SK-N-SH (cell line): Measurements from ENCODE around the gene EVPL. TPM values are rescaled to one million over a fixed set of nuclear protein-coding genes. Genes with fewer than 3 reads are reported as not detected.
A peak's percentile ranks its signal among the peaks of the same experiment; 100 is the strongest.

Source experiments
- CTCF ChIA-PET: fragments of 300-600, 350-600 bp; formaldehyde crosslinking; extraction: SDS; loops from one replicate; lab custom pipeline; 2021; lab: Yijun Ruan, JAX
- POLR2A ChIA-PET: fragments of 350-600 bp; sonication (Branson Sonifier 250); formaldehyde crosslinking; extraction: SDS; loops from one replicate; lab custom pipeline; 2020; ENCODE audit warnings: antibody characterized with exemption, inconsistent platforms; lab: Yijun Ruan, JAX
- DNase-seq: peaks from one replicate; pipeline ENCODE4 v3.0.0; 2012
- H2AFZ ChIP-seq: fragments of 200-600 bp; sonication (generic); 2 replicates; pipeline ENCODE4 v1.8.1; 2016; ENCODE audit warnings: antibody characterized with exemption, mild to moderate bottlenecking, low read depth
- H3F3A ChIP-seq: fragments of 200-600 bp; sonication (generic); replicated peaks from 2 replicates; pipeline ENCODE3; 2016; ENCODE audit warnings: antibody characterized with exemption, mild to moderate bottlenecking; ENCODE audit not compliant: insufficient read depth
- H3K27ac ChIP-seq, 2 experiments: fragments of 200-500 bp in 1 of 2; fragments of 200-600 bp in 1 of 2; sonication (Bioruptor generic) in 1 of 2; sonication (generic), shearing (Covaris generic) in 1 of 2; 2 replicates each; pipeline versions ENCODE4 v1.5.1 to v1.6.1; 2014 to 2016; ENCODE audit warnings: low read depth in 2 of 2, inconsistent platforms in 1 of 2, low read length in 1 of 2, mild to moderate bottlenecking in 1 of 2, mixed read lengths in 1 of 2
- H3K27me3 ChIP-seq: fragments of 200-600 bp; sonication (generic), shearing (Covaris generic); 2 replicates; pipeline ENCODE4 v1.6.1; 2016; ENCODE audit warnings: mixed run types; ENCODE audit not compliant: insufficient read depth
- H3K36me3 ChIP-seq, 2 experiments: fragments of 200-500 bp in 1 of 2; fragments of 200-600 bp in 1 of 2; sonication (Bioruptor generic) in 1 of 2; sonication (generic) in 1 of 2; replicated peaks in 1 of 2; 2 replicates each; pipeline versions ENCODE3 to v1.5.1; 2014 to 2016; ENCODE audit warnings: low read length in 1 of 2, mild to moderate bottlenecking in 1 of 2; ENCODE audit not compliant: insufficient read depth in 2 of 2, control insufficient read depth in 1 of 2
- H3K4me1 ChIP-seq, 2 experiments: fragments of 200-500 bp in 1 of 2; fragments of 200-600 bp in 1 of 2; sonication (Bioruptor generic) in 1 of 2; sonication (generic), shearing (Covaris generic) in 1 of 2; 2 replicates each; pipeline versions ENCODE4 v1.5.1 to v1.6.1; 2014 to 2016; ENCODE audit warnings: low read depth in 1 of 2, low read length in 1 of 2, mixed run types in 1 of 2; ENCODE audit not compliant: insufficient read depth in 2 of 2, control insufficient read depth in 1 of 2
- H3K4me2 ChIP-seq: fragments of 200-600 bp; sonication (generic), shearing (Covaris generic); 2 replicates; pipeline ENCODE4 v1.6.1; 2017; ENCODE audit warnings: mixed run types
- H3K4me3 ChIP-seq, 2 experiments: fragments of 200-500 bp in 1 of 2; fragments of 200-600 bp in 1 of 2; sonication (Bioruptor generic) in 1 of 2; sonication (generic), shearing (Covaris generic) in 1 of 2; 2 replicates each; pipeline versions ENCODE4 v1.5.1 to v1.8.1; 2014 to 2016; ENCODE audit warnings: low read depth in 2 of 2, inconsistent platforms in 1 of 2, low read length in 1 of 2, mild to moderate bottlenecking in 1 of 2, mixed read lengths in 1 of 2, moderate library complexity in 1 of 2
- H3K79me2 ChIP-seq: fragments of 200-600 bp; sonication (generic); 2 replicates; pipeline ENCODE4 v1.8.1; 2017; ENCODE audit warnings: mild to moderate bottlenecking; ENCODE audit not compliant: insufficient read depth
- H3K9ac ChIP-seq: fragments of 200-600 bp; sonication (generic); 2 replicates; pipeline ENCODE4 v1.6.1; 2017; ENCODE audit warnings: mixed run types
- H3K9me2 ChIP-seq: fragments of 200-600 bp; sonication (generic); 2 replicates; pipeline ENCODE4 v1.6.1; 2017; ENCODE audit warnings: mixed run types
- H3K9me3 ChIP-seq: fragments of 200-600 bp; sonication (generic); 2 replicates; pipeline ENCODE4 v1.6.1; 2017; ENCODE audit warnings: mixed run types, mild to moderate bottlenecking, moderate library complexity
- H4K20me1 ChIP-seq: fragments of 200-600 bp; sonication (generic); 2 replicates; pipeline ENCODE4 v1.6.1; 2017; ENCODE audit warnings: mild to moderate bottlenecking, mixed run types; ENCODE audit not compliant: insufficient read depth
- CHD2 ChIP-seq: fragments of 150-350 bp; IDR thresholded peaks from 2 replicates; pipeline ENCODE4 v1.6.1; 2018; ENCODE audit warnings: low read length; ENCODE audit not compliant: partially characterized antibody
- ELF1 ChIP-seq: IDR thresholded peaks from 2 replicates; pipeline ENCODE4 v1.4.0; 2012
- FOSL2 ChIP-seq: IDR thresholded peaks from 2 replicates; pipeline ENCODE4 v1.4.0; 2012; ENCODE audit warnings: low read depth, mild to moderate bottlenecking, moderate library complexity, borderline replicate concordance
- JUND ChIP-seq: IDR thresholded peaks from 2 replicates; pipeline ENCODE4 v1.4.0; 2012
- SIN3A ChIP-seq: IDR thresholded peaks from 2 replicates; pipeline ENCODE4 v1.6.1; 2012; ENCODE audit warnings: low read depth, mild to moderate bottlenecking, low read length, moderate library complexity, borderline replicate concordance
- TCF12 ChIP-seq: IDR thresholded peaks from 2 replicates; pipeline ENCODE4 v1.4.0; 2012
- TEAD4 ChIP-seq: IDR thresholded peaks from 2 replicates; pipeline ENCODE4 v1.4.0; 2012; ENCODE audit warnings: mild to moderate bottlenecking, borderline replicate concordance; ENCODE audit not compliant: insufficient read depth
- WGBS: methylation state at CpG from one replicate; pipeline ENCODE4 v1.1.6; 2017; ENCODE audit warnings: low lambda C conversion rate; 5-methylcytosine and 5-hydroxymethylcytosine counted together
- polyA plus RNA-seq, 3 experiments: library from polyadenylated mRNA; depleted of rRNA; stranded (reverse); fragments of >200 nt; gene quantifications; 2 replicates each; pipeline ENCODE4 v1.2.3, GENCODE V29; 2012
- TF ChIP-seq, protein P1 (sequence below): fragments of 150-350 bp; IDR thresholded peaks from 2 replicates; pipeline ENCODE4 v1.6.1; 2016; ENCODE audit warnings: mild to moderate bottlenecking, low read depth, low read length
- TF ChIP-seq, protein P2 (sequence below): IDR thresholded peaks from 2 replicates; pipeline ENCODE4 v1.4.0; 2012; ENCODE audit warnings: low read depth
- TF ChIP-seq, protein P3 (sequence below): IDR thresholded peaks from 2 replicates; pipeline ENCODE4 v1.4.0; 2012; ENCODE audit warnings: low read depth, borderline replicate concordance
- TF ChIP-seq, protein P4 (sequence below): IDR thresholded peaks from 2 replicates; pipeline ENCODE4 v1.4.0; 2012; ENCODE audit warnings: low read depth, borderline replicate concordance
- TF ChIP-seq, protein P5 (sequence below): IDR thresholded peaks from 2 replicates; pipeline ENCODE4; 2012

The EVPL gene
- polyA plus RNA-seq, 1 of the 3 experiments (the other 2 are of a cell fraction), result 0.23 TPM

DNA sequence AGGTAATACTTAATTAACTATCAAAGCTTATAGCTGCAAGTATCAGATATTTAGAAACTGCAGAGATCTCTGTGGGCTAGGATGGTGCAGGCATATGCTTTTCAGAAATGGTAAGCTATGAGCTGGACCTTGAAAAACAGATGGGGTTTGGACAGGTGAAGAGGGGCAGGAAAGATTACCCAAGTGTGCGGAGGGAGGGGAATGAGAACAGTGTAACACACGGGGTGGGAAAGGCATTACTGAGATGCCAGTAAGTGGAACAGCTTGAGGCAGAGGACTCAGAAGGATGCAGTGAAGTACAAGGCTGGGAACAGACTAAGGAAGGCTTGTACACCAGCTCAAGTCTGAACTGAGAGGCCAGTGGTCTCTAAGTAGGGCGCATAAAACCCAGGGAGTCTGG, 22.1 kb upstream of the EVPL start:
- Histone ChIP-seq H3K79me2 (peaks cover 22% of the 10 kb centered on the region; the same call in 1 of the 2 replicates), H2AFZ (no peak overlapping the region), H3K4me2 (no peak overlapping the region), H3K4me3 (no peak overlapping the region), H3K9ac (no peak overlapping the region), H3K4me1 (no peaks in the 10 kb centered on the region), H3K9me2 (no peaks in the 10 kb centered on the region), H3K27ac (peak overlapping the region in 1 of 2 experiments; percentile 42; a peak in 2 of 4 replicates), H3K36me3 (peaks cover 73 to 83% of the 10 kb centered on the region in 2 experiments), H3K9me3 (no peaks in the 10 kb centered on the region), H3K27me3 (no peaks in the 10 kb centered on the region)
- no peak for DNase-seq
- ChIA-PET CTCF (interaction anchor here (0.9 to 1.6 kb wide), 3 partner anchors 35 to 204 kb away, joined by 3 to 7 read pairs (median 4); no protein-coding TSS in a partner anchor), POLR2A (no interaction called here)
- 86% methylated on average over 3 of the region's 3 CpGs for WGBS
- TF ChIP-seq, protein P1, sequence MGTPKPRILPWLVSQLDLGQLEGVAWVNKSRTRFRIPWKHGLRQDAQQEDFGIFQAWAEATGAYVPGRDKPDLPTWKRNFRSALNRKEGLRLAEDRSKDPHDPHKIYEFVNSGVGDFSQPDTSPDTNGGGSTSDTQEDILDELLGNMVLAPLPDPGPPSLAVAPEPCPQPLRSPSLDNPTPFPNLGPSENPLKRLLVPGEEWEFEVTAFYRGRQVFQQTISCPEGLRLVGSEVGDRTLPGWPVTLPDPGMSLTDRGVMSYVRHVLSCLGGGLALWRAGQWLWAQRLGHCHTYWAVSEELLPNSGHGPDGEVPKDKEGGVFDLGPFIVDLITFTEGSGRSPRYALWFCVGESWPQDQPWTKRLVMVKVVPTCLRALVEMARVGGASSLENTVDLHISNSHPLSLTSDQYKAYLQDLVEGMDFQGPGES, result no peak
- no peak for TF ChIP-seq SIN3A
- TF ChIP-seq, protein P2, sequence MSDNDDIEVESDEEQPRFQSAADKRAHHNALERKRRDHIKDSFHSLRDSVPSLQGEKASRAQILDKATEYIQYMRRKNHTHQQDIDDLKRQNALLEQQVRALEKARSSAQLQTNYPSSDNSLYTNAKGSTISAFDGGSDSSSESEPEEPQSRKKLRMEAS, result no peak
- TF ChIP-seq, protein P3, sequence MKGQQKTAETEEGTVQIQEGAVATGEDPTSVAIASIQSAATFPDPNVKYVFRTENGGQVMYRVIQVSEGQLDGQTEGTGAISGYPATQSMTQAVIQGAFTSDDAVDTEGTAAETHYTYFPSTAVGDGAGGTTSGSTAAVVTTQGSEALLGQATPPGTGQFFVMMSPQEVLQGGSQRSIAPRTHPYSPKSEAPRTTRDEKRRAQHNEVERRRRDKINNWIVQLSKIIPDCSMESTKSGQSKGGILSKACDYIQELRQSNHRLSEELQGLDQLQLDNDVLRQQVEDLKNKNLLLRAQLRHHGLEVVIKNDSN, result no peak
- no peak for TF ChIP-seq ELF1
- TF ChIP-seq, all 33 proteins: peak for 0
- H4K20me1 ChIP-seq, result no peaks in the 10 kb centered on the region
- H3F3A ChIP-seq, result peaks cover 13% of the 10 kb centered on the region

DNA sequence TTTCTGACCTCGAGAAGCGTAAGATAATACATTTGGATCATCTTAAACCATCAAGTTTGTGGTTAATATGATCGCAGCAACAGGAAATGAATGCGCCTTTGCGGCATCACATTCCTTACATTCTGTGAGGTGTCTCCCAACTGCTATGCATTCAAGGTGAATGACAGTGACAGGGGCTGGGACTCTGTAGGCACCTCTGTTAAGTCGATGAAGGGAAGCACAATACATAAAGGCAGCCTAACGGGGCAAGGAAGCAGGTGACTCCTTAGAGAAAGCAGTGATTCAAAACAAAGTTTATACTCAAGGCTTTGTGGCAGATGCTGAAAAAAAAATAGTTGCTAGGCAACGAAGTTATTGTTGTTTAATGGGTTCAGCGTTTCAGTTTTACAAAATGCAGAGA, 21.6 kb upstream of the EVPL start:
- H3F3A ChIP-seq, result peaks cover 13% of the 10 kb centered on the region
- H2AFZ ChIP-seq, result no peak overlapping the region
- H3K27me3 ChIP-seq, result no peaks in the 10 kb centered on the region
- peaks cover 74 to 85% of the 10 kb centered on the region in 2 experiments for H3K36me3 ChIP-seq
- no peak overlapping the region for H3K4me2 ChIP-seq
- H4K20me1 ChIP-seq, result no peaks in the 10 kb centered on the region
- peaks cover 17% of the 10 kb centered on the region; the same call in 1 of the 2 replicates for H3K79me2 ChIP-seq
- TF ChIP-seq, protein P4, sequence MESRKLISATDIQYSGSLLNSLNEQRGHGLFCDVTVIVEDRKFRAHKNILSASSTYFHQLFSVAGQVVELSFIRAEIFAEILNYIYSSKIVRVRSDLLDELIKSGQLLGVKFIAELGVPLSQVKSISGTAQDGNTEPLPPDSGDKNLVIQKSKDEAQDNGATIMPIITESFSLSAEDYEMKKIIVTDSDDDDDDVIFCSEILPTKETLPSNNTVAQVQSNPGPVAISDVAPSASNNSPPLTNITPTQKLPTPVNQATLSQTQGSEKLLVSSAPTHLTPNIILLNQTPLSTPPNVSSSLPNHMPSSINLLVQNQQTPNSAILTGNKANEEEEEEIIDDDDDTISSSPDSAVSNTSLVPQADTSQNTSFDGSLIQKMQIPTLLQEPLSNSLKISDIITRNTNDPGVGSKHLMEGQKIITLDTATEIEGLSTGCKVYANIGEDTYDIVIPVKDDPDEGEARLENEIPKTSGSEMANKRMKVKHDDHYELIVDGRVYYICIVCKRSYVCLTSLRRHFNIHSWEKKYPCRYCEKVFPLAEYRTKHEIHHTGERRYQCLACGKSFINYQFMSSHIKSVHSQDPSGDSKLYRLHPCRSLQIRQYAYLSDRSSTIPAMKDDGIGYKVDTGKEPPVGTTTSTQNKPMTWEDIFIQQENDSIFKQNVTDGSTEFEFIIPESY, result 0 out of 2 replicates have a peak, but pooled peaks have one; percentile 23
- TF ChIP-seq TCF12 (peak; percentile 47; the same call in 1 of the 2 replicates), TEAD4 (peak; percentile 48; the same call in 1 of the 2 replicates), FOSL2 (peak; percentile 14; the same call in 1 of the 2 replicates), JUND (no peak), CHD2 (no peak)
- TF ChIP-seq, protein P5, sequence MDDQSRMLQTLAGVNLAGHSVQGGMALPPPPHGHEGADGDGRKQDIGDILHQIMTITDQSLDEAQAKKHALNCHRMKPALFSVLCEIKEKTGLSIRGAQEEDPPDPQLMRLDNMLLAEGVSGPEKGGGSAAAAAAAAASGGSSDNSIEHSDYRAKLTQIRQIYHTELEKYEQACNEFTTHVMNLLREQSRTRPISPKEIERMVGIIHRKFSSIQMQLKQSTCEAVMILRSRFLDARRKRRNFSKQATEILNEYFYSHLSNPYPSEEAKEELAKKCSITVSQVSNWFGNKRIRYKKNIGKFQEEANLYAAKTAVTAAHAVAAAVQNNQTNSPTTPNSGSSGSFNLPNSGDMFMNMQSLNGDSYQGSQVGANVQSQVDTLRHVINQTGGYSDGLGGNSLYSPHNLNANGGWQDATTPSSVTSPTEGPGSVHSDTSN, result peak; percentile 59
- POLR2A ChIA-PET, result no interaction called here
- no peaks in the 10 kb centered on the region for H3K9me2 ChIP-seq
- H3K4me1 ChIP-seq, result no peaks in the 10 kb centered on the region
- no peaks in the 10 kb centered on the region for H3K9me3 ChIP-seq
- CTCF ChIA-PET, result interaction anchor here (0.9 to 1.6 kb wide), 2 partner anchors 34 to 43 kb away, joined by 4 to 7 read pairs; no protein-coding TSS in a partner anchor
- no peak for DNase-seq
- H3K4me3 ChIP-seq, result no peak overlapping the region
- peak overlapping the region in 1 of 2 experiments; percentile 42; a peak in 2 of 4 replicates for H3K27ac ChIP-seq
- H3K9ac ChIP-seq, result no peak overlapping the region
- WGBS, result 62% methylated on average over 9 of the region's 9 CpGs
